Measurements from ENCODE around the gene MYLK. TPM values are rescaled to one million over a fixed set of nuclear protein-coding genes. Genes with fewer than 3 reads are reported as not detected.
"Not testable (repeated sequence)": the region's sequence is repeated elsewhere in the genome, so short reads cannot be mapped to it uniquely, and the experiment has no call there.

The MYLK gene
- total RNA-seq, 2 donors from 2014 or later: 99.0 to 240 TPM

DNA sequence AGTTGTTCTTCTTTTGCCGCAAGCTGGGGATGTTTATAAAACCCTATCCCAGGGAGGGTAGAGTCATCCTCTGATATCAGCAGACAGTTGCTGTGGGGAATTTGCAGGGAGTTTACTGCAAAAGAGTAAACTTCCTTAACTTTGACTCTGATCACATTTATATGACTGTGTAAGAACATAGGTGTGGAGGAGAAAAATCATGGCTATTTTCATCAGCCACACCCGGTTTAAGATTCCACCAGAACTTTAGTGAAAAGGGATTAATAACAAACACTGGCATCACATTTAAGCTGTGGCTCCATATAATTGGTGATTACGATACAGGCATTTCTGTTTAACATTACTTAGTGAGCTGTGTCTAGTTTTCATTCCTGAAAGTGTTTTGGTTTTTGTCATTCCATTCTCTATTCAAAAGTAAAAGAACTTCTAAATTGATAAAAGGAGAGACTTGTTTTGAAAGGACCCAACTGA lies 143.1 kb downstream of the MYLK start:
- no peak for DNase-seq
- ATAC-seq: peak; percentile 79
- intact Hi-C loops (cut with DNase I, micrococcal nuclease): no loop called here

DNA sequence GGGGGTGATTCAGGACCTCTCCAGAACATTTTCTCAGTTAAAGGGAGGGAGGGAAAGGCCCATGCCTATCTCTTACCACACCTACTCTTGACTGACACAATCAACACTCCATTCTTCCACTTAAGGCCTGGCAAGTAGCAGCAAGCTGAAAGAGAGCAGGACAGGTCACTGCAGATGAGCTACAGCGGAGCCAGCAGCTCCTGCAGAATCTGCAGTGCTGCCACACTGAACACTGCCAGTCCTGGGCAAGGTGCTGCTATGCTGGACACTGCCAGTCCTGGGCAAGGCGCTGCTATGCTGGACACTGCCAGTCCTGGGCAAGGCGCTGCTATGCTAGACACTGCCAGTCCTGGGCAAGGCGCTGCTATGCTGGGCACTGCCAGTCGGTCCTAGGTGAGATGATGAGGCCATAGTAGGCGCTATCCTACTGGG lies 143.7 kb downstream of the MYLK start:
- DNase-seq (peak in 1 of 2 donors; percentile 52), ATAC-seq (peak; percentile 23)
- intact Hi-C loops (cut with DNase I, micrococcal nuclease): no loop called here

DNA sequence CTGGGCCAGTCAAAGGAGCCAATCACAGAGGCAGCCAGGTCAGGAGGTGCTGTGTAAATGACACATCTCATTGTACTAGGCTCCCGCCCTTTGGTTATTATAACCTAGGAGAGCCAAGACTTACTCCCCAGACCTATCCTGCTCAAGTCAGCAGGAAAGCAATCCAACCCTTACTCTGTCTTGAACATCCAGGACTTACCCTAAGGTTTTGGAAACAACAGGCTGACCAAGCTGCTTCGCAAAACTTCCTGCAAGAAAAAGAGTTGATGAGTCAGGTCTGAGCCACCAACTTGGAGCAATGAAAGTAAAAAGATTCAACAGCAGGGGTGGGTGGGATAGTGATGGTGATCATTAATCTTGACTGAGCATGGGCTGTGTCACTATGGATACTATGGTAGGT lies 144.4 kb downstream of the MYLK start:
- intact Hi-C loops (cut with DNase I, micrococcal nuclease): no loop called here
- DNase-seq: peak in 1 of 2 donors; percentile 46
- ATAC-seq: peak; percentile 85

- no peak for ATAC-seq
- intact Hi-C loops (cut with DNase I, micrococcal nuclease): no loop called here
- DNase-seq: no peak
Measured at GRCh38 chr3:123739106-123739505, 145.0 kb downstream of the MYLK start.

- ATAC-seq; intact Hi-C loops (cut with DNase I, micrococcal nuclease); DNase-seq: not testable (repeated sequence)
Measured at GRCh38 chr3:123738522-123738921, 145.6 kb downstream of the MYLK start.

DNA sequence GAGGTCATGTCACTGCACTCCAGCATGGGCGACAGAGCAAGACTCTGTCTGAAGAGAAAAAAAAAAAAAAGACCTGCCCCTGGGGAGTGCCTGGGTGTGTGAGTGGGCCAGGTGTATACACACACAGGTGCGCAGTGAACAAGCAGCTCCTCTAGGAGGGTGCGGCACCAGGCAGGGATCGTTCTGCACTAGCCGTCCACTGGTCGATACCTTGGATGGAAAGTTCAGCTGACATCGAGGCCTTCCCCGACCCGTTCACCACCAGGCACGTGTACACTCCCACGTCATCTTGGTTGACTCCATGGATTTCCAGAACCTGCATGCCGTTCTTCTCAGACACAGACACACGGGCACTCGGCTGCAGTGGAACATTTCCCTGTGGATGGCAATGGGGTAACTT lies 147.0 kb downstream of the MYLK start:
- intact Hi-C loops (cut with DNase I, micrococcal nuclease): no loop called here
- ATAC-seq (no peak), DNase-seq (no peak)

DNA sequence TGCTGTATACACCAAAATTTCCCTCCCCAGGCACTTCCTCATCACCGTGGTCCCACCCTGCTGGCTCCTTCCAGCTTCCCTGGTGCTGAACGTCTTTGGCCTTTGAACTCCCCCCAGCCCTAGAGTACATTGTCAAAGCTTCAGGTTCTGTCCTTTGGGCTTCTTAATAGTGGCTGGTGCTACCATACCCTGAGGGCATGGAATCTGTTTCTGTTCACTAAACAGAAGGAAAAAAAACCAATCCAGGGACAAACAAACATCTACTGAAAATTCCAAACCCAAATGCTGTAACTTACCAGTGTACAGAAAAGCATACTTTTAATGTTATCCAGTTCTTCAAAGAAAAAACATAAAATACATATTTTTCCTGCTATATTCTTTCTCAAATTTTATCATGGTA lies 148.7 kb downstream of the MYLK start:
- ATAC-seq (no peak), DNase-seq (no peak)
- intact Hi-C loops (cut with DNase I, micrococcal nuclease): no loop called here

DNA sequence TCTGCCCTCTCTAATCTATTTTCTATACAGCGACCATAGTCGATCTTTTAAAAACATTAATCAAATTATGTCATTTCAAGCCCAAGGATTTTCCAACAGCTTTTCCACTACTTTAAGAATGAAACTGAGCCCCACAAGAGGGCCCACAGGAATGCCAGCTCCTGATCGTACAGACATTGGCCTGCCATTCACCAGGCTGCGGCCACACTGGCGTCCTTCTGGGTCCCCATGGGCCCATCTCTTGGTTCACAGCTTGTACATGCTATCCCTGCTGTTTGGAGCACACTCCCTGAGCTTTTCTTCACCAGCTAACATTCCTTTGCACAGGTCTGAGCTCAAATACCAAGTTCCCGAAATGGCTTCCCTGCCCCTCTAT lies 149.6 kb downstream of the MYLK start:
- DNase-seq: no peak
- intact Hi-C loops (cut with DNase I, micrococcal nuclease): no loop called here
- ATAC-seq: no peak

DNA sequence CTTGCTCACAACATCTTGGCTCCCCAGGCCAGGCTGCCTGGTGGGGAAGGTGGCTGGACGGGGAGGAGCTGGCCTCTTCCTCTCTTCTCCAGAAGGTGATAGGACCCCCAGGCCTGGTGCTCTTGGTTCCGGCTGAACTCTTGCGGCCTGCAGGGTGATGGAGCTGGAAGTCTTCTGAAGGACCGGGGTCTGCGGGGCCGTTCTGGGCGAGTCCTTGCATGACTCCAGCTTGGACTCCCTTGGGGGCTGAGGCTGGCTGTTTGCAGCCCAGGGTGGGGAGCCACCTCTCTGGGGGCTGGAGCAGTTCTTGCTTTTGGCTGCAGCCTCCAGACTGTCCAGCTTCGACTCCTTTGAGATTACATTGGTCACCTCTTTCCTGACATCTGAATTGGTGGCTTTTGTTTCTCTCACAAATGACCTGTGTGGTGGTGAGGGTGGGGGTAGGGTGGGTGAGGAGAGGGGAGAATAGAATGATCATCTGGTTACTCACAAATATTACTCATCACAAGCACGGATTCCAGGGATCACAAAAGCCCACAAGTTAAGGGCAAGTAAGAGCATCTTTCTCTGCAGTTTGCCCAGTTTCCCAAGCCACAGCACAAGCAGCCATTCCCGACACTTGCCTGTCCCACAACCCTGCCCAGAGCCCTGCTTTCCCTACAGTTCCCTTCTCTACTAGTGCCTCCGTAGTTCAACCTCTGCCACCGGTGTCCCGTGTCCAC lies 150.2 kb downstream of the MYLK start:
- intact Hi-C loops (cut with DNase I, micrococcal nuclease): no loop called here
- DNase-seq (no peak), ATAC-seq (no peak)

GRCh38 chr3:123733341-123733740 lies 150.8 kb downstream of the MYLK start:
- ATAC-seq (no peak), DNase-seq (no peak)
- intact Hi-C loops (cut with DNase I, micrococcal nuclease): no loop called here

DNA sequence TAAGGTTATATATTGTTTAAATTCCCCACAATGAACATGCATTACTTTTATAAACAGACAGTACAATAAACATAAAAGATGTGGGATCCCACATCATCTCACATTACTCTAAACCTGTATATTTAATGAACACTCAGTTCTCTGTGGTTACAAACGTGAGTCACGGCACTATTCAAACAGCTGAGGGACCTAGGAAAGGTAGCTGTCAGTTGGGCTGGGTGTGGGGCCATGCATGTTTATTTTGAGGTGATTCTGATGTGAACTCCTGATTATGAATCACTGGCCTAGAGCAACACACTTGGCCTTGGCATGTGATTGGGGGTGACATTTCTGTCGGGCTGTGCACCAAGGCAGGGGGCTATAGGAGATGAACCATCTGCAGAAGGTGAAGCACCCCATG lies 151.7 kb downstream of the MYLK start:
- intact Hi-C loops (cut with DNase I, micrococcal nuclease): no loop called here
- DNase-seq (no peak), ATAC-seq (peak; percentile 58)

DNA sequence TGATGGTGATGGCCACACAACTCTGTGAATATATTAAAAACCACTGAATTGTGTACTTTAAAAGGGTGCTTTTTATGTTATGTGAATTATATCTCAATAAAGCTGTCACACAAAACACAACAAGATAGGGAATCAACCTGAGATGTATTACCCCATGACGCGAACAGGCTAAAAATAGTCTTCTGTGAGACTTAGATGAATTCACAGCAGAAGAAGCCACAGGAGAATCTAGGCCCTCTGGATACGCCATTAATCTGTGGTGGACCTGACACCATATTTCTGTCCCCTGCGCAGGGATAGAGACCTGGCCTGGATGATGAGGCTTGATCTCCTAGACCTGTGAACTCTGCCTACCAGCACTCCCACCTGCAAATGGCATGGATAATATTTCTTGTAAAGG lies 153.3 kb downstream of the MYLK start:
- ATAC-seq (no peak), DNase-seq (no peak)
- intact Hi-C loops (cut with DNase I, micrococcal nuclease): no loop called here

DNA sequence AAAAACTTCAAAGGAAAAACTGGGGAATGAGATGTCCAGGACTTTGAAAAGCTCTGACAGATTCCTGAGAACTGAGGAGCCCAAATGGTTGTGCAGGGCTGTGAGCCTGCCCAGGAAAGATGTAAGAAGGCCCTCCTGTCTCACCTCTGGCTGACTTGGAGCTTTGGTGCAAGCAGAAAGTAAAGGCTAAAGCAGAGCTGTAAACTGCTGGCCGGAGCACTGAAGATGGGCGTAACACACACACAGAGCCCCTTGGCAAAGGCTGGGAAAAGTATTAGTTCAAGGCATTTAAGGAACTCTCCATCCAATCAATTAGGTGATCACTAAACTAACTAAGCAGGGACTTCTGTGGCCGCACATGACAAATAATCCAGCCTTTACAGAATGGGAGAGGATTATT lies 155.1 kb downstream of the MYLK start:
- ATAC-seq: no peak
- intact Hi-C loops (cut with DNase I, micrococcal nuclease): loop anchor here in 1 of 2 donors (10.0 kb wide), 1 partner anchor 74 kb away; no protein-coding TSS in a partner anchor

GRCh38 chr3:123728014-123728413 lies 156.1 kb downstream of the MYLK start:
- DNase-seq: no peak
- no peak for ATAC-seq
- intact Hi-C loops (cut with DNase I, micrococcal nuclease): loop anchor here in 1 of 2 donors (10.0 kb wide), 1 partner anchor 73 kb away; no protein-coding TSS in a partner anchor

More for the DNA sequence above, 155.1 kb downstream of the MYLK start:
- DNase-seq: no peak

DNA sequence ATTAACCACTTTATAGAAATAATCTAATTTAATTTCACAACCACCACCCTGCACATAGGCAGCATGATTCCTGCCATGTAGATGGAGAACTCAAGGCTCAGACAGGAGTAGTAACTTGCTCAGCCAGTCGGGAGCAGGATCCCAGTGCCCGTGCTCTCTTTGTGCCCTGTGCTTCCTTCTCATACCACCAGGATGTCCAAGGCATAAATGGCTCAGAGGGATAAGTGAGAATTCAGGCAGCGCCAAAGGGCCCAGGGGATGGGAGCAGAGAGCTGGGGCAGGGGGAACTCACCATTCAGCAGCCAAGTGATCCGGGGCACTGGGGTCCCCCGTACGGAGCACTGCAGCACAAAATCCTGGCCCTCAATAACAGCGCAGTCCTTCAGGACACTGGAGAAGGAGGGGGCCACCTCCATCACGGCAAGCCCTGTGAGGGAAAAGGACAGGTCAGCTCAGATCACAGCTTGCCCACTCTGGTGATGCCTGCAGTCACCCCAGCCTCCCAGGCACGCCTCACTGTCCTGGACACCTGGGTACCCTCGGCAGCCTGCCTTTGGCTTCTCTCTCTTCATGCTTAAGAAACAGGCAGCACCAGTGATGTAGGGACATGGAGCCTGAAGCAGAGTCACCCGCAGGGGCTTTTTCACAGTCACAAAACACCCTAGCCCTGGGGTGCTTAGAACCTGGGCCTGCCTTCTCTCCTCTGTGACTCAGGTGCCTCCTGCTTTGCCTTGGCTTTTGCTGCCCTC lies 158.3 kb downstream of the MYLK start:
- no peak for ATAC-seq
- intact Hi-C loops (cut with DNase I, micrococcal nuclease): loop anchor here in 1 of 2 donors (10.0 kb wide), 1 partner anchor 71 kb away; no protein-coding TSS in a partner anchor
- no peak for DNase-seq

DNA sequence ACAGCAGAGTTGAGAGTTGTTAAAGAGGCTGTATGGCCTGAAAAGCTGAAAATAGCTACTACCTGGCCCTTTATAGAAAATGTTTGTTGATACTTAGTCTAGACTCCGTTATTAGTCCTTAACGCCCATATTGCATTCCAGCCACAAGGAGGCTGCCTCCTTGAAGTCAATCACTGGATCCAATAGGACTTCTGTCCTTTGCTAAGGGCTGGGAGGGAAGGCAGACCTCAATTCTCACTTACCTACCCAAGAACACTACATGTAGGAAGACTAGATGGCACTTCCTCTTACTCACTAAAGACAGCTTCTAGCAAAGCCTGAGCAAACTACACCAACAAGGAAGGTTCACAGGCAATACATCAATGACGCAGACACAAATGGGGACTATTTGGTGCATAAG lies 159.8 kb downstream of the MYLK start:
- DNase-seq (no peak), ATAC-seq (no peak)
- intact Hi-C loops (cut with DNase I, micrococcal nuclease): loop anchor here (5.0 to 10.0 kb wide), 2 partner anchors 70 to 72 kb away; no protein-coding TSS in a partner anchor

DNA sequence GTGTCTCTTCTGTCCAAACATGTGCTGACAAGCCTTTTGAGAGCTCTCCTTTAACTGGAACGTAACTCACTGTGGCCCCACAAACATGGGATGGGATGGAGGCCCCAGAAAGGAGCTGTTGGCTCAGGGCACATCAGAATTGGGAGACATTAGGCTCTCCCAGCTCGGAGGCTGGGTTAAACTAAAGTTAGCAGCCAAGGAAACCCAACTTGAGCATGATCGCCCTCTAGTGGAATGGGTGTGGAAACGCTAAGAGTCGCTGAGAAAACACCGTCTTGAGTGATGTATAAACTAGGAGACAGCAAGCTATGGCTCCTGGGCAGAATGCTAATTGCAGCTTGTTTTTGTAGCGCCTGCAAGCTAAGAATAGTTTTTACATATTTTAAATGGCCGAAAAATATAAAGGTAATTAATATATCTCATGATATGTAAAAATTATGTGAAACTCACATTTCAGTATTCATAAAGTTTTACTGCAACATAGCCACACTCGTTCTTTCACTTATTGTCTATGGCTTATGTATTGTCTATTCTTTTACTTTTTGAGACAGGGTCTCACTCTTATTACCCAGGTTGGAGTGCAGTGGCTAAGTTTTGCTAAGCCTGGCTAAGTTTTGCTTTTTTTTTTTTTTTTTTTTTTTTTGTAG lies 160.5 kb downstream of the MYLK start:
- peak in 1 of 2 donors; percentile 56 for DNase-seq
- intact Hi-C loops (cut with DNase I, micrococcal nuclease): loop anchor here (5.0 to 10.0 kb wide), 2 partner anchors 69 to 71 kb away; no protein-coding TSS in a partner anchor
- ATAC-seq: peak; percentile 71

DNA sequence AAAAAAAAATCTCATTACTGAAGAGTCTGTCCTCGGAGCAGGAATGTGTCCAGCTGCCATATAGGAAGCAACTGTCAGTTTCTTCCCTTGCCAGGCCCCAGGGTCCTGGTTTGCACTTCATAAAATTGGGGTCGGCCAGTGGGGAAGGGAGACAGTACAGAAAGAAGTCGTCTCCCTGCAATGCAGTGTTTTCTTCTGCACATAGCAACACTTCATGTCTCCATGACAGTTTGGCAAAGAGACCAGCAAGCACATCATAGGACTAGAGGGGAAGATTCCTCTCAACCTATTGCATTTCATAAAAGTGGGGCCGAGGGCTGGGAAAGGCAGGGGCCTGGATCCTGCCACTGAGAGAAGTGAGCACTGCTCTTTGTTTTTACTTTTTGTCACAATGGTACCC lies 161.1 kb downstream of the MYLK start:
- ATAC-seq (no peak), DNase-seq (no peak)
- intact Hi-C loops (cut with DNase I, micrococcal nuclease): loop anchor here (5.0 to 10.0 kb wide), 2 partner anchors 68 to 71 kb away; no protein-coding TSS in a partner anchor

GRCh38 chr3:123722456-123722855 lies 161.7 kb downstream of the MYLK start:
- ATAC-seq (no peak), DNase-seq (no peak)
- intact Hi-C loops (cut with DNase I, micrococcal nuclease): loop anchor here (5.0 to 10.0 kb wide), 2 partner anchors 68 to 70 kb away; no protein-coding TSS in a partner anchor
